Measurements from ENCODE around the gene MACO1.

Gene MACO1

GRCh38 chr1:25477448-25478034 lies 46.8 kb downstream of the MACO1 start:
- DNase-seq (ENCODE audit: low spot score), result no peak
- TF ChIP-seq CTCF (IDR thresholded peaks at IDR 0.05; ENCODE audit: extremely low read depth, insufficient read depth, missing control alignments), result no peak
- in situ Hi-C loops (cut with MboI; ENCODE audit: low pct_unique_long_range_greater_than_20kb, low sequenced_read_pairs, unreplicated experiment), result no loop called here

GRCh38 chr1:25478633-25479032 lies 47.9 kb downstream of the MACO1 start:
- no peak for DNase-seq (ENCODE audit: low spot score)
- no peak for TF ChIP-seq CTCF (IDR thresholded peaks at IDR 0.05; ENCODE audit: extremely low read depth, insufficient read depth, missing control alignments)
- in situ Hi-C loops (cut with MboI; ENCODE audit: low pct_unique_long_range_greater_than_20kb, low sequenced_read_pairs, unreplicated experiment), result no loop called here

- no peak for TF ChIP-seq CTCF (IDR thresholded peaks at IDR 0.05; ENCODE audit: extremely low read depth, insufficient read depth, missing control alignments)
- in situ Hi-C loops (cut with MboI; ENCODE audit: low pct_unique_long_range_greater_than_20kb, low sequenced_read_pairs, unreplicated experiment), result no loop called here
- DNase-seq (ENCODE audit: low spot score), result no peak
These were observed 50.9 kb downstream of the MACO1 start for GRCh38 chr1:25481625-25482024.

- in situ Hi-C loops (cut with MboI; ENCODE audit: low pct_unique_long_range_greater_than_20kb, low sequenced_read_pairs, unreplicated experiment), result no loop called here
- no peak for TF ChIP-seq CTCF (IDR thresholded peaks at IDR 0.05; ENCODE audit: extremely low read depth, insufficient read depth, missing control alignments)
- DNase-seq (ENCODE audit: low spot score), result no peak
These were observed 51.5 kb downstream of the MACO1 start for GRCh38 chr1:25482211-25482610.

GRCh38 chr1:25484096-25484495 lies 53.4 kb downstream of the MACO1 start:
- no peak for TF ChIP-seq CTCF (IDR thresholded peaks at IDR 0.05; ENCODE audit: extremely low read depth, insufficient read depth, missing control alignments)
- in situ Hi-C loops (cut with MboI; ENCODE audit: low pct_unique_long_range_greater_than_20kb, low sequenced_read_pairs, unreplicated experiment), result no loop called here
- no peak for DNase-seq (ENCODE audit: low spot score)

- no peak for TF ChIP-seq CTCF (IDR thresholded peaks at IDR 0.05; ENCODE audit: extremely low read depth, insufficient read depth, missing control alignments)
- no peak for DNase-seq (ENCODE audit: low spot score)
- in situ Hi-C loops (cut with MboI; ENCODE audit: low pct_unique_long_range_greater_than_20kb, low sequenced_read_pairs, unreplicated experiment), result no loop called here
These were observed 53.8 kb downstream of the MACO1 start for GRCh38 chr1:25484533-25484932.

All from GM13977 (cell line).